HG03571 (cell line): ENCODE measurements around the gene CLEC14A.

Experiments
- ATAC-seq: cut with Tn5 transposase; IDR thresholded peaks from one replicate; pipeline ENCODE4 v1.9.1; 2021; ENCODE audit not compliant: unreplicated experiment

The CLEC14A gene

GRCh38 chr14:38255673-38256532 is at the start of gene CLEC14A:
TSS of gene CLEC14A (minus strand) at chr14:38256093. CDS start at chr14:38256022, 71 bp downstream.
- ATAC-seq = no peak

DNA sequence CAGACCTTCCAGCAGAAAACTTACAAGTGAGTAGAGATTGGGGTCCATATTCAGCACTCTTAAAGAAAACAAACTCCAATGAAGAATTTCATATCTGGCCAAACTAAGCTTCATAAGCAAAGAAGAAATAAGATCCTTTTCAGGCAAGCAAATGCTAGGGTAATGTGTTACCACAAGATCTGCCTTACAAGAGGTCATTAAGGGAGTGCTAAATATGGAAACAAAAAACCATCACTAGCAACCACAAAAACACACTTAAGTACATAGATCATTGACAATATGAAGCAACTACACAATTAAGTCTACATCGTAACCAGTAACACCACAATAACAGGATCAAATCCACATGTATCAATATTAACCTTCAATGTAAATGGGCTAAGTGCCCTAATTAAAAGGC is 47.1 kb upstream of the CLEC14A start:
- ATAC-seq = no peak

- no peak for ATAC-seq
Measured at GRCh38 chr14:38302034-38302433, 46.1 kb upstream of the CLEC14A start.

DNA sequence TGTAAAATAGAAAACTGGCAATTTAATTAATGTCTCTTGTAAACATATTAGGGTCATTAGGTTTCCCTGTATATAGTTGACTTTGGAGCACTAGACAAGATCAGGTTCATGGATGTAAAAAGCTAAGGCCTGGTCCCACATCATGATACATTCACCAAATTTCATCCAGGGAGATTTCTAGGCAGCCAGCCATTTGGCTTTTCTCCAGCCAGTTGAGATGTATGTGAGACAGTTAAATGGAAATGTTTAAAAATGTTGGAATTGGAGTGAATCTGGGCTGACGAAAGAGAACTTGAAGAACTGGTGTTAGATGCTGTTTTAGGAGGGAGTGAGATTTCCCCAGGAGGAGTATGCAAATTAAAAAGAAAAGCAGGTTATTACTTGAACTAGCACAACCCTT is 41.8 kb upstream of the CLEC14A start:
- no peak for ATAC-seq

- ATAC-seq = no peak
Measured at GRCh38 chr14:38291681-38292467, 36.0 kb upstream of the CLEC14A start.

DNA sequence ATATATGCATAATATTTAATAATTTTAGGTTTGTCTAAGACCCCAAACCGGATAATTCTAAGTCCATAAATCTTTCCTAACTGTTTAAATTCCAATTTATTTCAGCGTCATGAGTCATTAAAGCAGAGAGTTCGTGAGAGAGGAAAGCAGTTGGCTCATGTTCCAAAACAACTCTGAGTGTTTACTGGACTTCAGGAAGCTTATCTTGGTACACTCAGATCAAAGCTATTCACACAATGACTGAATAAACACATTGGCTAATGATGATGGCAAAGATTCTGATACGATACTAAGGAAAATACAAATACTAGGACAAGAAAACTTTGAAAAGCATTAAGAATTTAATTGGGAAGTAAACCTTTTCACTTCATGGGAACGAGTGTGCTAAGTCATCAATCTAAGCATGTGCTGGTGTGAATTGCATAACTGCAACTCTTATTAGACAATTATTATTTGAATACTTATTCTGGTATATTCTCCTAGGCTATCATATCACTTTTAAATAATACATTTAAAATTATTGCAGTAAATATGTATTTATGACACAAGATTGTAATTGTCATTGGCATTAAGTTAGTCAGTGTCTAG is 34.8 kb upstream of the CLEC14A start:
- no peak for ATAC-seq

- no peak for ATAC-seq
Measured at GRCh38 chr14:38286452-38286851, 30.6 kb upstream of the CLEC14A start.

DNA sequence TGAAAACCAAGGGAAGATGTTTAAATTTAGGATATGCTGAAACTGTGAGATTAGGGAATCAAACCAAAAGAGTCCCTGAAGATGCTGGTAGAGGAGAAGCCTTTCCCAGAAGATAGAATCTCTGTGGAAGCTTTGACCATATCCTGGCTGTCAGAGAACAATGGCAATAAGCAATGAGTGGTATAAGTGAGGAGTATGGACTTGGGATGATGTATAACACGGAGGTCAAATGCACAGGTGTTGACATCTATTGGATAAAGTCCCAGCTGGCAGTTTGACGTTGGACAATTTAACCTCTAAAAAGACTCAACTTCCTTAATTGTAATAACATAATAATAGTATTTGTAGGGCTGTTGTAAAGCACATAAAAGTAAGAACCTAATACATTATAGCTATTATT is 30.1 kb upstream of the CLEC14A start:
- no peak for ATAC-seq

DNA sequence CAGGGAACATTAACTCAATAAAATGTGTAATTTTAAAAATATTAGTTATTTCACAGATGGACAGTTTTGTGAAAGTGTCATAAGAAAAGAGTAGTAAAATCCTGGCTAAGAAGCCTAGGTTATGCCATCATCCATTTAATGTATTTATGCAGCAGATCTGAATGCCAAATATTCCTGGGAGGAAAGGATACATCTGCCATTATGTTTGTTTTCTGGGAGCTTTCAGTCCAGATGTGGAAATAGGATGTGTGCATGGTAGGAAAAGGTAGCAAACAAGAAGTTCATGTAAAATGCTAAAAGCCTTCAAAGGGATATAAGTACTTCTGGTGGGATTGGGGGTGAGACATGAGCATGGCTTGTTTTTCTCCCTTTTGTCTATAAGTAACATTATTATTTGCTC is 27.0 kb upstream of the CLEC14A start:
- no peak for ATAC-seq

- no peak for ATAC-seq
Measured at GRCh38 chr14:38280081-38280480, 24.2 kb upstream of the CLEC14A start.

DNA sequence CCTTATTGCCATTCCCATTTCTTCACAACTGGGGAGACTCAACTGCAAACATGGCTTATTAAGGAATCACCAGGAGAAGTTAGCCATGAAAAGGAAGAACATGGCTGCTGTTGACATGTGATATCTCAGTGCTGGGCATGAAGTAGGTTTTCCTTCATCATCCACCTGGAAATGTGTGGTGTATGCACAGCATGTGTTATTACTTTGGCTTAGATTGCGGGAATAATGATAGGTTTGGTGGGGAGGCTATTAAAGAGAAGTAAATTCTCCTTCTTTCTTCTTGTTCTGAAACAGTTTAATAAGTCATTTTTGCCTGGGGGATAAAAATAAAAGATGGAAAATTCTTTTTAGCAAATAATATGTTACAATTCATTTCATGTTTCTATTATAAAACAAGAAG is 23.7 kb upstream of the CLEC14A start:
- ATAC-seq = no peak

GRCh38 chr14:38278035-38278434 is 22.1 kb upstream of the CLEC14A start:
- no peak for ATAC-seq

GRCh38 chr14:38262844-38263243 is 7.0 kb upstream of the CLEC14A start:
- no peak for ATAC-seq

DNA sequence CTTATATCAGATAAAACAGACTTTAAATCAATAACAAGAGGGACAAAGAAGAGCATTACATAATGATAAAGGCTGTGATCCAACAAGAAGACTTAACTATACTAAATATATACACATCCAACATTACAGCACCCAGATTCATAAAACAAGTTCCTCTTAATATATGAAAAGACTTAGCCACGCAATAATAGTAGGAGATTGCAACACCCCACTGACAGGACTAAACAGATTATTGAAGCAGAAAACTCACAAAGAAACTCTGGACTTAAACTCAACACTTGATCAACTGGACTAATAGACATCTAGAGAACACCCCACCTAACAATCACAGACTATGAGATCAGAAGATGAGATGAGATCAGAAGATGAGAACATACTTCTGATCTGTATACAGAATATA is 5.7 kb upstream of the CLEC14A start:
- no peak for ATAC-seq

GRCh38 chr14:38257507-38257906 is 1.6 kb upstream of the CLEC14A start:
- no peak for ATAC-seq

- ATAC-seq = no peak
Measured at GRCh38 chr14:38256533-38256840, 594 bp upstream of the CLEC14A start.

- no peak for ATAC-seq
Measured at GRCh38 chr14:38255408-38255672, 553 bp downstream of the CLEC14A start.

GRCh38 chr14:38254571-38255407 is 1.1 kb downstream of the CLEC14A start:
- ATAC-seq = no peak

GRCh38 chr14:38253676-38254075 is 2.2 kb downstream of the CLEC14A start:
- no peak for ATAC-seq

GRCh38 chr14:38252066-38252710 is 3.7 kb downstream of the CLEC14A start:
- ATAC-seq = no peak

GRCh38 chr14:38250331-38250730 is 5.6 kb downstream of the CLEC14A start:
- ATAC-seq = no peak
